Measurements from ENCODE around the gene TSC2. TPM values are rescaled to one million over a fixed set of nuclear protein-coding genes. Genes with fewer than 3 reads are reported as not detected.
"Not testable (repeated sequence)": the region's sequence is repeated elsewhere in the genome, so short reads cannot be mapped to it uniquely, and the experiment has no call there.

The TSC2 gene
- total RNA-seq, 1 donor from 2014 or later: 117 TPM

DNA sequence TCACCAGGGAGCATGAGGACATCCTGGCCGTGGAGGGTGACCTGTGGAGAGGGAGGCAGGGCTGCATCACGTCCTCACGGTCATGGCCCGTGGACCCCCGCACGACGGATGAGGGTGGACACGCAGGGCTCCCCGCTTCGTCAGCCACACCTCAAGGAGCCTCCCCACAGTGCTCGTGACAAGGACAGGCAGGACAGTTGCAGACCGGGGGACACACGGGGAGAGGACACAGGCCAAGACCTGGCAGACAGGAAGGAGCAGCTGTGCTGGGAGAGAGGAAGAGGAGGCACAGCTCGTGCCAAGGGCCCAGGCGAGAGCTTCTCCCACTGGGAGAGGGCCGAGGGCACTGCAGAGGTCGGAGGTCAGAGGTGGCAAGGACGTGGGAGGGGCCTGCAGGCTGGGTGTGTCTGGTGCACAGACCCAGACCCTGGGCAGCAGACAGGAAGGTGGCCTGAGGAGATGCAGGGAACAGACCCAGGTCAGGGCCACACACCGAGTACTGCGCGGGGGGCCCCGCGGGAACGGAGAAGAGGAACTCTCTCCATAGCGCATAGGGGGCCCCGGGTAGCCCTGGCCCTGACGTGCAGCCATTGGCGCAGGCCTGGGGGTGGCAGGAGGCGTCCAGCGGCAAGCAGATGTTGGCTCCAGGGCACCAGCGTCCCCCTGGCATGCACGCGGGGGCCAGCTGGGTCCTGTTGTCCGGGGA, 67.3 kb downstream of the TSC2 start:
- not testable (repeated sequence) for DNase-seq (ENCODE audit: low spot score); ATAC-seq

DNA sequence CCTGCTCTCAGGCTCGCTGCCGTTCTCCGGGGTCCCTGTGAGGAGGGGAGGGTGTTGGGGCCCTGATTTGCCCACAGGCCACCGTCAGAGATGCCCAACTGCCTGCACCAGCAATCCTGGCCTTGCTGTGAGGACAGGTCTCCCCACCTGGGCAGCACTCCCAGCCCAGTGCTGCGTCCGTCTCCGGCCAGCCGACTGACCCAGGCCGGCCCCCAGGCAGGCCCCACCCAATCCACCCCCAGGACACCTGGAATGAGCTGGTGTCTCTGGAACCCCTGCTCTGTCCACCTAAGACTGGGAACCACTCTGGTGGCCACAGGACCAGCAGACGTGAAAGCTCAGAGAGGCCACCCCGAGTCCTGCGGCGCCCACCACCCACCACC, 67.8 kb downstream of the TSC2 start:
- no peak for ATAC-seq
- no peak for DNase-seq (ENCODE audit: low spot score)

DNA sequence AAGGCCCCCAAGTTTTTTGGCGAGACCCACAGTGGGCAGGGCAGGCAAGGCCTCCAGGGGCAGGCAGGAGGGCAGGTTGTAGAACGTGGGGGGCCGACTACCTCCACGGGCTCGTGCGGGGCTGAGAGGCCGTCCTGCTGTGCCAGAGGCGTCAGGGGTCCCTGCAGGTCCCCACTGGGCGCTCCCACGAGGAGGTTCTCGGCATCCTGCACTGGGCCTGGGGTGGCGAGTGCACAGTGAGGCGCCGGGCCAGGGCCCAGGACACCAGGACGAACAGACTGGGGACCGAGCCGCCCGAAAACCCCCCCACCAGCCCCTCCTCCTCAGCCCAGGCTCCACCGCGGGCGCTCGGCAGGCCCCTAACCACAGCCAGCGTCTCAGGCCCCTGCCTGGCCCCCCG, 68.6 kb downstream of the TSC2 start:
- not testable (repeated sequence) for DNase-seq (ENCODE audit: low spot score); ATAC-seq

DNA sequence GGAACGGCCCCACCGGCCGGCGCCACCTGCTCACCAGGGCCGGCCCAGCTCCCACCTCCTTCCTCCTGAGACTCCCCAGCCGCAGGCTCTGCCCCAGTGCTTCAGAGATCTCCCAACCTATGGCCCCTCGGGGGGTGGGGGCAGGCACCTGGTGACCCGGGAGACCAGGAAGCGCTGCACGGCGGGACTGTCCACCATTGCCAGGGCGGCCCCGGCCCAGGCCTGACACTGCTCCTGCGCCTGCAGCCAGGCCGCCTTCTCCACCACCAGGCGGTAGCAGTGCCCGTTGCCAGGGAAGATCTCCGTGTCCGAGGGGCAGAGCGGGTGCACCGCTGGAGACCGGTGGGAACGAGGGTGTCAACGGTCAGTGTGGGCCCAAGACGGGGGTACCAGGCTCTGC, 69.6 kb downstream of the TSC2 start:
- ATAC-seq; DNase-seq (ENCODE audit: low spot score): not testable (repeated sequence)

DNA sequence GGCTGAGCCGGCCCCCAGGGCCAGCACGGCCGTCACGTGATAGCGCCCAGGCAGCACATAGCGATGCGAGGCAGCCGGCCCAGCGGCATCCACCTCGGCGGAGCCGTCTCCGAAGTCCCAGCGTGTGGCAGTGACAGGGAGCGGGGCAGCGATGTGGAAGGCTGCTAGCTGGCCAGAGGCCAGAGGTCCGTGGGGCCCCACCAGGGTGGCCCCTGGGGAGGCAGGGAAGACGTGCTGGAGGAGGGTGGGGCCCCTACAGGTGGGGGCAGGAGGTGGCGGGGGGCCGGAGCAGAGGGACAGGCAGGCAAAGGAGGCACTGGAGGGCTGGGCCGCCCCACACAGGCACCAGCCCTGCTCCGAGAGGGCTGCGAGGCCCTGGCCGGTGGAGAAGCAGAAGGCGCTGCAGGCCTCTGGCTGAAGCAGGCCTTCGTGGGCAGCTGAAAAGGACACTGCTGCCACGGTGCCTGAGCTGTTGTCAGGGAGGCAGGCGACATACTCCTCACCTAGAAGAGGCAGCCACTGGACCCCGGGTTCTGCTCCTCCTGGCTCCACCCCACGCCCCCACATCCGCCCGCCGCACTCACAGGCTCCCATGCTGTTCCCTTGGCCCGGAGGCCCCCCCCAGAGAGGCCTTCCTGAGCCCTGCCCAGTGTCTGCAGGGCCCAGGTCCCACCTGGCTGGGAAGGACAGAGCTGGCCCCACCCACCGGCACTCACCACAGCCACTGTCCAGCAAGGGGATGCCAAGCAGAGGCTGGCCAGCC, 70.4 kb downstream of the TSC2 start:
- not testable (repeated sequence) for DNase-seq (ENCODE audit: low spot score); ATAC-seq

DNA sequence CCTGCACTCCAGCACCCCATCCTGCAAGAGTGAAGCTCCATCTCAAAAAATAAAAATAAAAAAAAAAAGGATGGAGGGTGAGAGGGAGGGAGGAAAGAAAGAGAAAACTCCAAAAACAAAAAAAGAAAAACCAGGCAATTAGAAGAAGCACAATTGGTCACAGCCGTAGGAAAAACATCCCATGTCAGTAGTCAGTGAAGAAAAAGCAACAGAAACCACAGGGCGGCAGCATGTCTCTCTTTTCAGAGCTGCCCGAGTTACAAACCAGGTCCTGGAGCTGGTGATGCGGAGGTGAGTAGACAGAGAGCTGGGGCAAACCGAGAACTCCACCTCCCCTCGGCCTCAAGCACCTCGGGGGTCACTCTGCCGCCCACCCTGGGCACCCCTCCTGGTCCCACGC, 73.5 kb downstream of the TSC2 start:
- ATAC-seq: peak; percentile 40
- DNase-seq (ENCODE audit: low spot score): not testable (repeated sequence)

DNA sequence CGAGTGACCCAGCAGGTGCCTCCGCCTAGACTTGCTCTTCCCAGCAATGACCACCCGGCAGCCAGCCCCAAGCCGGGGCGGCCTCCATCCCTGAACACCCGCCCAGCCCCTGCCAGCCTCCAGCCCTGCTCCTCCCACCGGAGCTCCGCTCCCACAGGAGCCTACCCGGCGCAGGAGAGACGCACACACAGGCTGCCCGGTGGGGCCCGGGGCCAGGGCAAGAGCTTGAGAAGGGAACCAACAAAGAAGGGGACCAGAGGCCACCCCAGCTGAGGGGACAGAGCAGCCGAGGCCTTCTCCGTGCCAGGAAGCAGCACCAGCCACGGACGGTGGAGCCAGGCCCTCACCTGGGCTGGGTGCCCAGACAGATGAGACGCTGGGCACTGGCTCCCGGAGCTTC, 74.1 kb downstream of the TSC2 start:
- DNase-seq (ENCODE audit: low spot score) (no peak), ATAC-seq (peak; percentile 68)

DNA sequence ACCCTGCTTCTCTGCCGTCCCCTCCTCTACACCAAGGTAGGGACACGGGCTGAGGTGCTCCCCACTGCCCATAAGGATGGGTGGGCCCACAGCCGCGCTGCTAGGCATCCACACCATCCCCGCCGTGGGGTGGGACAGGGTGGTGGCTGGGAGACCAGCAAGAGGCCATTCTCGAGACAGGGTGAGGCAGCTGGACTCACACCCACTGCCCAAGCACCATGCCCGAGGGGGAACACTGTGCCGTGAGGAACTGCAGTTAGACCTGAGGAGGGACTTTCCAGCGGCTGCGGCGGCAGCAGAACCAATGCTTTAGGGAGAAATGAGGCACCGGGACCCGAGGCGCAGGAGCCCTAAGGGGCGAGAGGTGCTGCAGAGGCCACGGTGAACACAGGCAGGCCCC, 74.6 kb downstream of the TSC2 start:
- ATAC-seq: no peak

DNA sequence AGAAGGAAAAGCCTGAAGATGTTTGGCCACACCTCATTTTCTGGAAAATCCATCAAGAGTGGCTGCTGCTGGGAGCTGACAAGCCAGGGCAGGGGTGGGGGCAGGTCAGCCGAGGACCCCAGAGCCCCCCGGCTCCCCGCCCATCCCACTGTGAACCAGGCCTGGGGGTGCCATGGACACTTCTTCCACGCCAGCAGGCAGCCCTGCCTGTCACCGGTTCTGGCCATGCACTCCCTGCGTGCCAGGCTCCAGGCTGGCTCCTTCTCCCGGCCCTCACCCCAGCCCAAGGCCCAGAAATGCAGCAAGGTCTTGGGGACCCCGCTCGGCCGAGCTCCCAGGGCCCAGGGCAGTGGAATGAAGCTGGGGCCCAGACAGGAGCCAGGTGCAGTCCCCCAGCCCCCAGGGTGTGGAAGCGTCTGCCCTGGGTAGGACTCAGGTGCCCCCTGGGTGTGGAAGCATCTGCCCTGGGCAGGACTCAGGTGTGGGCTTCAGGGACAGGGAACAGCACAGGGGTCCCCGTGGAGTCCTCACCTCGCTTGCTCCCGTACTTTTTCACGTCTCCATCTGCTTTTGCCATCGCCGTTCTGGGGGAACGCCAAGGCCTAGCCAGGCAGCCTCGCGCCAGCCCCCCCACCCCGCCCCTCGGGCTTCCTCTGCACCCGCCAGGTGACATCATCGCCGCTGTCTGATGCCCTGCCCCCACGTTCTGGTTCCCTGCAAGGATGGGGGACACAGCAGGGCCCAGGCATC, 75.3 kb downstream of the TSC2 start:
- not testable (repeated sequence) for DNase-seq (ENCODE audit: low spot score); ATAC-seq

More for the DNA sequence above, 74.6 kb downstream of the TSC2 start:
- no peak for DNase-seq (ENCODE audit: low spot score)

DNA sequence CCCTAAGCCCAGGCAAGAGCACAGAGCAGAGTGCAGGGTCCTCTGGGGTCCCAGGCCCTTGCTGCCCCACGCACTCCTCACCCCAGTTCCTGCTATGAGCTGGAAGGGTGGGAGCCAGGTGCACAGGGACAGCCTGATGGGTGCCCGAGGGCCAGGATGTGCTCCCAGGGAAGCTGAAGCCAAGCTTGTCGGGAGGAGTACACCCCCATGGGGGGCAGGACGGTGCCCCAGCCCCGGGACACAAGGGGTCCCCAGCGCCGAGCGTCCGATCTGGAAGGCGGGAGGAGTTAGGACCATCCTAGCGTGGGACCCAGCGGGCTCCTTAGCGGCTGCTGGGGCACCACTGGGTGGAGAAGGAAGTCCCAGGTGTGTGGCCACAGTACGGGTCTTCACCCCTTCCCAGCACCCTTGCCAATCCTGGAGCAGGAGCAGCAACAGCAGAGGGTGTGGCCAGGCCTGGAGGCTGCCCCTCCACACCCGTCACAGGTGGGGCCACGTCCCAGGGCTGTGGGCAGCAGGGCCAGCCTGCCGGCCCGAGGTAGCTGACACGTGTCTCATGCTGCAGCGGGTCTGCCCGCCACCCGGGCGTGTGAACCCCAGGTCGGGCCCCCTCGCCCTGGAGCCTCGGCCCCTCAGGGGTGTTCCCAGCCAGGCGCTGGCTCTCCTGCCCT, 76.1 kb downstream of the TSC2 start:
- ATAC-seq; DNase-seq (ENCODE audit: low spot score): not testable (repeated sequence)

DNA sequence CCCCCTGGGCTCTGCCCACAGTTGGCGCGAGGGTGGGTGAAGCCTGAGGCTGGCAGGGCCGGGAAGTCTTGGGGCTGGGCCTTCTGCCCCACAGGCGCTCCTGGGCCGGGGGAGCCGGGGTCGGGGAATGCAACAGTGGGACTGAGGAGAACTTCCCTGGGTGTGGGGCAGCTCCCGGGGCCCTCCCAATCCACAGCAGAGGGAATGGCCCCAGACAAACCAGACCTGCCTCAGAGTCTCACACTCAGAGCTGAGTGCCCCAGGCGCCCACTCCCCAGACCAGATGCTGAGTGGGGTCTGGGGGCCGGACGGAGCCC, 76.5 kb downstream of the TSC2 start:
- not testable (repeated sequence) for ATAC-seq; DNase-seq (ENCODE audit: low spot score)

DNA sequence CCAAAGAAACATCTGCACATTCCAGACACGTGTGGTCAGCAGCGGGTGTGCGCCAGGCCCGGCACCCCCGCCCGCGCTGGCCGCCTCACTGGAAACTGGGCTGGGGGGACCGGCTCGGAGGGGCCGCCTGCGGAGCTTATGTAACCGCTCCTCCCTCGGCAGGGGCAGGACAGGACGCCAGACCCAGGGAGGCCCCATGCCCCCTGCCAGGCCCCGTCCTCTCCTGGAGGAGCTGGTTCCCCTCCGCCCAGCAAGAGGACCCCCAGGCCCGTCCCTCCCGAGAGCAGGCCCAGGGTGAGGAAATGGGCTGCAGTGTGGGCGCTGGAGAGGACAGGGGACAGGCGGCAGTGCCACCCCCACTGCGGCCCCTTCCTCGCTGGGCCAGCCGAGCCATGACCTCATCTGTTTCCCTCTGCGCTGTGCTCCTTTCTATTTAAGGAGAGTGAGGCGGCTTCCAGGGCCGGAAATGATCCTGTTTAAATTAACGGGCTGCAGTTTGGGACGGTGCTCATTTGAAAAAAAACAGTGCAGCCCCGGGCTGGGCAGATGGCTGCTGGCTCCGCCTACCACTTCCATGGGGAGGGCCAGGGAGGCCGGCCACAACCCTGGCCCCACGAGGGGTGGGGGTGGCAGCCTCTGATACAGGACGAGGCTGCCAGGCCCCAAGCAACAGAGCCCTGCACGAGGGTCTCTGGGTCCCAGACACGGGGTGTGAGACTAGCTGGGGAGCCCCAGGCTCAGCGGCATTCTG, 77.1 kb downstream of the TSC2 start:
- ATAC-seq; DNase-seq (ENCODE audit: low spot score): not testable (repeated sequence)

DNA sequence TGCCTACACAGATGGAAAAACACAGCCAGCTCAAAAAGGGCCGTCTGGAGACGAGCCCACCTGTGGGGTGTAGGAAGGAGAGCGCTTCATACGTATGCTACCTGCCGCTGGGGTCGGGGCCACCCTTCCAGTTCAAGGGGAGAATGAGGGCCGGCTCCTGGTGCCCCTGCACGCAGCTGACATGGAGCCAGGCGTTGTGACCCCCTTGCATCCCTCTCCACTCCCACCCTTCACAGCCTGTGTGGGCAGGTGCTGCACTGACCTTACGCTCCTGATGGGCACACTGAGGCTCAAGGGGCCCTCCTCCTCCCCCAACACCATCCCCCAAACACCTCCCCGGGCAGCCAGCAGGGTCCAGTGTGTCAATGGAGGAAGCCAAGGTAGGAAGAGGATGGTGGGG, 77.8 kb downstream of the TSC2 start:
- ATAC-seq; DNase-seq (ENCODE audit: low spot score): not testable (repeated sequence)

DNA sequence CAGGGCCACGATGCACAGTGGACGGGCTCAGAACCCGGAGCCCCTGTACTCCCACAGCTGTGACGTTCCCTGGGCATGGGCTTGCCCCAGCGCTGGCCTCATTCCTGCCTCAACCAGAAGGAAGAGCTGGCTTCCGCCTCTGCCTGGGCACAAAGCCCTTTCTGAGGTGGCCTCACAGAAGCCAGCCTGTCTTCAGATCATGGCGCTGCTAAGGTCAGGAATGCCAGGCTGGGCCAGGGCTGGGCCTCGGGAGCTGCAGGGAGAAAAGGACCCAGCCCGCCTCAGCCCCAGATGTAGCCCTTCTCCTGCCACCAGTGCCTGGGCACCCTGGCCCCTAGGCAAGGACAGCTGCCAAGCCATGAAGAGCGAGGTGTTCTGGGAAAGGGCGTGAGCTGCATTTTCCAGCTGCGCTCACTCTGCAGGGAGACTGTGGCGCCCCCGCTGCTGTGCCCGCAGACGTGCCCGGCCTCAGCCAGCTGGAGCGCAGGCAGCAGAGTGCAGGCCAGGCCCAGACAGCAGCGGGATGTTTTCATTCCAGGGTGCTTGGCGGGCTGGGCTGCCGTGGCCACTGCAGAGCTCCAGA, 78.5 kb downstream of the TSC2 start:
- ATAC-seq: peak; percentile 4
- not testable (repeated sequence) for DNase-seq (ENCODE audit: low spot score)

DNA sequence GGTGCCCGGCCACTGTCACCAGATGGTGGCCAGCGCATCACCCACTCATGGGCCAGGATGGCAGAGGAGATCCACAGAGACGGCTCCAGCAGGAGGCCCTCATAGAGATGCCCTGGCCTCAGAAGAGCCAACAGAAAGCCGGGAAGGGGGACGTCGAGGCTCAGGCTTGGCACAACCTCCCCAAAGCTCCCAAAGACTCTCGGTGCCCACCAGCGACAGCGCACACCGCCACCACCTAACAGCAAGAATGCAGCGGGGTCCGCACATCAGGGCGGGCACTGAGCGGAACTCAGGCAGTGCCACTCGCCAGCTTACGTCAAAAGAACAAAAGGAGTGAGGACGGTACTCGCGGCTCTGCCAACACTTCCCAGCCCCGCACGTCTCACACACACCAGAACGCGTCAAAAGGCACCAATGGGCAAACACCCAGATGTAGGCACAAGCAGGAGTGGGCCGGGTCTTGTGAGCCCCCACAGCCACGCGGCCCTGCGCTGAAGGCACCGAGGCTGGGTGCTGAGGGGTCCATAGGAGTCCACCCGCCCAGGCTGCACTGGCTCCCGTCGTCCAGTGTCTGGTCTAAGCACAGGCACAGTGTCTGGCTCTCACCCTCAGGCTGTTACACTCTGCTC, 79.3 kb downstream of the TSC2 start:
- DNase-seq (ENCODE audit: low spot score): not testable (repeated sequence)
- ATAC-seq: peak; percentile 1

DNA sequence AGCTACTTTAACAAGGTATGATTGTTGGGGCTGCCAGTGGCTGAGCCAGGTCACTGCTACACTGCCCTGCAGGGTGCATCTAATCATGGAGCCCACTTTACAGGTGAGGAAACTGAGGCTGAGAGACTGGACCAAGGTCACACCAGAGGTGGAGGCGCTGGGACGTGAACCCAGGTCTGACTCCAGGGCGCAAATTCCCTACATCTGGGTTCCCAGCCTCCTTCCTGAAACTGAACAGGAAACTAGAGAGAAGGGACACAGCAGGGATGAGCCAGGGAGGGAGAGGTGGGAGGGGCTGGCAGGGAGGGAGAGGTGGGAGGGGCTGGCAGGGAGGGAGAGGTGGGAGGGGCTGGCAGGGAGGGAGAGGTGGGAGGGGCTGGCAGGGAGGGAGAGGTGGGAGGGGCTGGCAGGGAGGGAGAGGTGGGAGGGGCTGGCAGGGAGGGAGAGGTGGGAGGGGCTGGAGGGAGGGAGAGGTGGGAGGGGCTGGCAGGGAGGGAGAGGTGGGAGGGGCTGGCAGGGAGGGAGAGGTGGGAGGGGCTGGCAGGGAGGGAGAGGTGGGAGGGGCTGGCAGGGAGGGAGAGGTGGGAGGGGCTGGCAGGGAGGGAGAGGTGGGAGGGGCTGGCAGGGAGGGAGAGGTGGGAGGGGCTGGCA, 80.0 kb downstream of the TSC2 start:
- not testable (repeated sequence) for DNase-seq (ENCODE audit: low spot score)
- peak; percentile 57 for ATAC-seq

DNA sequence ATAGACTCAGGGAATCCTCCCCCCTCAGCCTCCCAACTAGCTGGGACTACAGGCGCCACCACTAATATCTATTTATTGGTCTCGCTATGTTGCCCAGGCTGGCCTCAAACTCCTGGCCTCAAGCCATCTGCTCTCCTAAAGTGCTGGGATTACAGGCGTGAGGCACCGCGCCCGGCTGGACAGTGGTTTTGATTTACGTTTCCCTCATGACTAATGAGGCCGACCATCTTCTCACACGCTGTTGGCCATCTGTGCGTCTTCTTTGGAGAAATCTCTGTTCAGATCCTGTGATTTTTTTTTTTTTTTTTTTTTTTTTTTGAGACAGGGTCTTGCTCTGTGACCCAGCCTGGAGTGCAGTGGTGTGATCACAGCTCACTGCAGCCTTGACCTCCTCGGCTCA, 81.5 kb downstream of the TSC2 start:
- DNase-seq (ENCODE audit: low spot score); ATAC-seq: not testable (repeated sequence)

DNA sequence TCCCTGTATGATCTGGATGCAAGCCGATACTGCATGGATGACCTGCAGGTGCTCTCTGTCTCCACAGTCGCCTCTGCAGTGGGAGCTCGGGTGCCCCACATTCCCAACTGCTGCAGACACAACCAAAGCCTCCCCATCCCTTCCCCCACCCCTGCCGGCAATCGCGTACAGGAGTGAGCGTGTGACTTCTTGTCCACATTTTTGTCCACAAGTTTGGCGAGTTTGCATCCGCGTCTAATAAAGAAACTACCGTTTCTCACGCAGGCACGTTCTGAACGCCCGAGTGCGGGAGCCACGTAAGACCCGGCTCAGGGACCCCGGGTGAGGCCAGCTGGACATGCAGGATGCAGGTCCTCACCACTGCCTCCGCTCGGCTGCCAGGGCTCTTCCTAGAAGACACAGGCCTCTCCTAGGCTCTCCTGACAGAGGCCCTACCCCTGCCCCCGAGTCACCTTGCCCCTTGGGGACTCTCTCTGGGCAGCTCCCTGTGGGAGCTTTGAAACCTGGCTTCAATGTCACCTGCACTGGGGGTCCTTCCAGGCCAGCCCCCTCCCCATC, 82.2 kb downstream of the TSC2 start:
- DNase-seq (ENCODE audit: low spot score); ATAC-seq: not testable (repeated sequence)

All from left lobe of liver (tissue), 2 donors.